ENCODE measurements around the gene GPBP1L1. TPM values are rescaled to one million over a fixed set of nuclear protein-coding genes. Genes with fewer than 3 reads are reported as not detected.

The GPBP1L1 gene
- total RNA-seq, 1 donor from 2014 or later, result 262 TPM

- no peaks in the 10 kb centered on the region for H3K4me1 ChIP-seq
- H4K20me1 ChIP-seq (ENCODE audit: low read depth), result peaks cover 14% of the 10 kb centered on the region
- no peaks in the 10 kb centered on the region for H3K27me3 ChIP-seq
- H3F3A ChIP-seq (ENCODE audit: low read depth), result peaks cover 14% of the 10 kb centered on the region
- Mint-ChIP-seq H3K4me1 (no peaks in the 10 kb centered on the region), H3K4me3 (no peak overlapping the region), H3K36me3 (peaks cover 22% of the 10 kb centered on the region), H3K27me3 (ENCODE audit: insufficient read depth, low read depth) (no peaks in the 10 kb centered on the region), H3K27ac (no peak overlapping the region), H3K9me3 (no peaks in the 10 kb centered on the region)
- no peak overlapping the region for H3K4me2 ChIP-seq
- no peak overlapping the region for H3K27ac ChIP-seq
- H3K9ac ChIP-seq, result no peak overlapping the region
- no peak for TF ChIP-seq CTCF (IDR thresholded peaks at IDR 0.05)
- no peak for TF ChIP-seq EZH2 (IDR thresholded peaks at IDR 0.05)
- TF ChIP-seq EZH2phosphoT487 (IDR thresholded peaks at IDR 0.05), result no peak
- no peaks in the 10 kb centered on the region for H3K9me3 ChIP-seq (ENCODE audit: low read depth)
- no peak for DNase-seq (ENCODE audit: low spot score)
- peaks cover 41% of the 10 kb centered on the region for H3K36me3 ChIP-seq
- no peaks in the 10 kb centered on the region for H3K79me2 ChIP-seq (ENCODE audit: low read depth)
- H3K4me3 ChIP-seq, result no peak overlapping the region
- H2AFZ ChIP-seq (replicated peaks), result no peak overlapping the region
Observed at GRCh38 chr1:45635211-45635610, 51.1 kb downstream of the GPBP1L1 start.

GRCh38 chr1:45630429-45630828 lies 55.9 kb downstream of the GPBP1L1 start:
- Mint-ChIP-seq H3K27ac (no peak overlapping the region), H3K36me3 (peaks cover 35% of the 10 kb centered on the region), H3K4me1 (no peaks in the 10 kb centered on the region), H3K4me3 (no peak overlapping the region), H3K9me3 (no peaks in the 10 kb centered on the region), H3K27me3 (ENCODE audit: insufficient read depth, low read depth) (no peaks in the 10 kb centered on the region)
- Histone ChIP-seq H3K79me2 (ENCODE audit: low read depth) (no peaks in the 10 kb centered on the region), H3K4me2 (no peak overlapping the region), H3K27me3 (no peaks in the 10 kb centered on the region), H4K20me1 (ENCODE audit: low read depth) (peaks cover 7% of the 10 kb centered on the region), H2AFZ (replicated peaks) (no peak overlapping the region), H3K4me1 (no peaks in the 10 kb centered on the region), H3F3A (ENCODE audit: low read depth) (peaks cover 14% of the 10 kb centered on the region), H3K9ac (no peak overlapping the region), H3K36me3 (peaks cover 44% of the 10 kb centered on the region), H3K27ac (no peak overlapping the region), H3K9me3 (ENCODE audit: low read depth) (no peaks in the 10 kb centered on the region), H3K4me3 (no peak overlapping the region)
- no peak for DNase-seq (ENCODE audit: low spot score)
- no peak for TF ChIP-seq EZH2 (IDR thresholded peaks at IDR 0.05)
- no peak for TF ChIP-seq EZH2phosphoT487 (IDR thresholded peaks at IDR 0.05)
- no peak for TF ChIP-seq CTCF (IDR thresholded peaks at IDR 0.05)

GRCh38 chr1:45629035-45629434 lies 57.3 kb downstream of the GPBP1L1 start:
- no peak overlapping the region for H3K27ac Mint-ChIP-seq
- Histone ChIP-seq H3K27me3 (no peaks in the 10 kb centered on the region), H3K4me3 (no peak overlapping the region), H3K36me3 (peaks cover 38% of the 10 kb centered on the region), H3F3A (ENCODE audit: low read depth) (peaks cover 22% of the 10 kb centered on the region), H3K79me2 (ENCODE audit: low read depth) (no peaks in the 10 kb centered on the region), H3K9me3 (ENCODE audit: low read depth) (no peaks in the 10 kb centered on the region), H3K27ac (no peak overlapping the region), H2AFZ (replicated peaks) (no peak overlapping the region), H4K20me1 (ENCODE audit: low read depth) (no peaks in the 10 kb centered on the region), H3K9ac (no peak overlapping the region), H3K4me1 (no peaks in the 10 kb centered on the region), H3K4me2 (no peak overlapping the region)
- no peak for TF ChIP-seq CTCF (IDR thresholded peaks at IDR 0.05)
- no peak for TF ChIP-seq EZH2phosphoT487 (IDR thresholded peaks at IDR 0.05)
- no peak for TF ChIP-seq EZH2 (IDR thresholded peaks at IDR 0.05)
- no peaks in the 10 kb centered on the region for H3K4me1 Mint-ChIP-seq
- peaks cover 39% of the 10 kb centered on the region for H3K36me3 Mint-ChIP-seq
- H3K27me3 Mint-ChIP-seq (ENCODE audit: insufficient read depth, low read depth), result no peaks in the 10 kb centered on the region
- no peaks in the 10 kb centered on the region for H3K9me3 Mint-ChIP-seq
- H3K4me3 Mint-ChIP-seq, result no peak overlapping the region
- no peak for DNase-seq (ENCODE audit: low spot score)

All from neural progenitor cell (in vitro differentiated cells).